ENCODE measurements around the gene WDR64. TPM values are rescaled to one million over a fixed set of nuclear protein-coding genes. Genes with fewer than 3 reads are reported as not detected.

The WDR64 gene
- total RNA-seq, 3 donors from 2014 or later, result 0.25 TPM; not detected in 2

GRCh38 chr1:241688940-241689368 lies 36.9 kb downstream of the WDR64 start:
- no peak for ATAC-seq
- no peak for TF ChIP-seq CTCF (IDR thresholded peaks at IDR 0.05)
- no peaks in the 10 kb centered on the region for H3K4me1 ChIP-seq (ENCODE audit: low read depth)
- H3K36me3 ChIP-seq (ENCODE audit: low read depth), result no peaks in the 10 kb centered on the region
- DNase-seq, result no peak
- no peaks in the 10 kb centered on the region for H3K9me3 ChIP-seq
- intact Hi-C loops (cut with DNase I, micrococcal nuclease), result no loop called here
- no peak overlapping the region for H3K4me3 ChIP-seq

- no peaks in the 10 kb centered on the region for H3K9me3 ChIP-seq
- ATAC-seq, result no peak
- TF ChIP-seq CTCF (IDR thresholded peaks at IDR 0.05), result no peak
- H3K4me1 ChIP-seq (ENCODE audit: low read depth), result no peaks in the 10 kb centered on the region
- intact Hi-C loops (cut with DNase I, micrococcal nuclease), result no loop called here
- H3K36me3 ChIP-seq (ENCODE audit: low read depth), result no peaks in the 10 kb centered on the region
- no peak for DNase-seq
- H3K4me3 ChIP-seq, result no peak overlapping the region
Observed at GRCh38 chr1:241695246-241696171, 43.4 kb downstream of the WDR64 start.

GRCh38 chr1:241696172-241696814 lies 44.2 kb downstream of the WDR64 start:
- TF ChIP-seq CTCF (IDR thresholded peaks at IDR 0.05), result no peak
- Histone ChIP-seq H3K36me3 (ENCODE audit: low read depth) (no peaks in the 10 kb centered on the region), H3K9me3 (no peaks in the 10 kb centered on the region), H3K4me3 (no peak overlapping the region), H3K4me1 (ENCODE audit: low read depth) (no peaks in the 10 kb centered on the region)
- ATAC-seq (no peak), DNase-seq (no peak)
- intact Hi-C loops (cut with DNase I, micrococcal nuclease), result no loop called here

GRCh38 chr1:241696815-241697639 lies 44.9 kb downstream of the WDR64 start:
- no peak overlapping the region for H3K4me3 ChIP-seq
- H3K4me1 ChIP-seq (ENCODE audit: low read depth), result no peaks in the 10 kb centered on the region
- ATAC-seq (no peak), DNase-seq (no peak)
- no peak for TF ChIP-seq CTCF (IDR thresholded peaks at IDR 0.05)
- H3K9me3 ChIP-seq, result no peaks in the 10 kb centered on the region
- H3K36me3 ChIP-seq (ENCODE audit: low read depth), result no peaks in the 10 kb centered on the region
- intact Hi-C loops (cut with DNase I, micrococcal nuclease), result no loop called here

GRCh38 chr1:241697640-241698018 lies 45.5 kb downstream of the WDR64 start:
- H3K4me1 ChIP-seq (ENCODE audit: low read depth), result no peaks in the 10 kb centered on the region
- no peaks in the 10 kb centered on the region for H3K9me3 ChIP-seq
- TF ChIP-seq CTCF (IDR thresholded peaks at IDR 0.05), result no peak
- no peak for ATAC-seq
- H3K4me3 ChIP-seq, result no peak overlapping the region
- H3K36me3 ChIP-seq (ENCODE audit: low read depth), result no peaks in the 10 kb centered on the region
- intact Hi-C loops (cut with DNase I, micrococcal nuclease), result no loop called here
- DNase-seq, result no peak

Data from mucosa of descending colon (tissue), 3 donors.